Urinary bladder (tissue), 4 donors: ENCODE results near the gene SLC9A9. TPM values are rescaled to one million over a fixed set of nuclear protein-coding genes. Genes with fewer than 3 reads are reported as not detected.

ENCODE experiments used
- DNase-seq: peaks from one replicate; pipeline ENCODE4 v3.0.0-alpha.2; 2015; ENCODE audit errors: extremely low spot score
- H3K27ac ChIP-seq: one replicate; pipeline ENCODE4 v1.5.1; 2013; ENCODE audit warnings: low read depth, mild to moderate bottlenecking, moderate library complexity
- H3K36me3 ChIP-seq: one replicate; pipeline ENCODE4 v1.6.1; 2013; ENCODE audit warnings: mild to moderate bottlenecking, moderate library complexity; ENCODE audit not compliant: insufficient read depth
- H3K4me1 ChIP-seq: one replicate; pipeline ENCODE4 v1.6.1; 2013; ENCODE audit warnings: mild to moderate bottlenecking, moderate library complexity; ENCODE audit not compliant: insufficient read depth
- H3K4me3 ChIP-seq: one replicate; pipeline ENCODE4 v1.5.1; 2013; ENCODE audit warnings: low read depth, low read length
- WGBS: extraction: QIAGEN DNeasy Blood & Tissue Kit; methylation state at CpG from one replicate; pipeline ENCODE4 v1.1.7; 2013; 5-methylcytosine and 5-hydroxymethylcytosine counted together
- polyA plus RNA-seq: library from polyadenylated mRNA; stranded (reverse); fragments of 200-250 nt; gene quantifications from one replicate; pipeline ENCODE4 v1.2.3, GENCODE V29; 2013
- total RNA-seq: library from RNA; depleted of rRNA; stranded (reverse); fragments of >200 nt; gene quantifications from one replicate; pipeline ENCODE4 v1.2.3, GENCODE V29; 2014
- donor health status: healthy with polysubstance abuse.
- donor health status: healthy.

Gene SLC9A9
- total and polyA plus RNA-seq, 2 donors: 28.7 to 46.2 TPM

DNA sequence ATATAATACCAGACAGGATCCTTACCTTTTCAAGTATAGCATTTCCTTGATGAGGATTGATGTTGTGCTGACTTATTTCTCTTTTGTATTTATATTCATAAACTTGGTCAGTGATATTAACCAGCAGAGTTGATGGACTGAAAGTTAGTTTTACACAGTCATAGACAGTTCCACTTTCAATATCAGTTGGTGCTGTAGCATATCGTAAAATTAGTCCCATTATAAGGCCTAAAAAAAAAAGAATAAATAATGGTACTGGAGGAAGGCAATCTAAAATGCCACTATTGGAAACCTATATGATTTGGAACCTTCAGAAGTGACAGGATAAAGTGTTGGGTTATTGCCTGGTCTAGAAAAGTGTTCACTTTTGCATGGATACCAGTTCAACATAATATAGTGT is 16.3 kb downstream of the SLC9A9 start:
- no peak overlapping the region for H3K27ac ChIP-seq
- no peak for DNase-seq
- H3K36me3 ChIP-seq: no peaks in the 10 kb centered on the region
- H3K4me3 ChIP-seq: no peak overlapping the region
- H3K4me1 ChIP-seq: no peaks in the 10 kb centered on the region
- WGBS: 88% methylated on average over 1 of the region's 1 CpG

DNA sequence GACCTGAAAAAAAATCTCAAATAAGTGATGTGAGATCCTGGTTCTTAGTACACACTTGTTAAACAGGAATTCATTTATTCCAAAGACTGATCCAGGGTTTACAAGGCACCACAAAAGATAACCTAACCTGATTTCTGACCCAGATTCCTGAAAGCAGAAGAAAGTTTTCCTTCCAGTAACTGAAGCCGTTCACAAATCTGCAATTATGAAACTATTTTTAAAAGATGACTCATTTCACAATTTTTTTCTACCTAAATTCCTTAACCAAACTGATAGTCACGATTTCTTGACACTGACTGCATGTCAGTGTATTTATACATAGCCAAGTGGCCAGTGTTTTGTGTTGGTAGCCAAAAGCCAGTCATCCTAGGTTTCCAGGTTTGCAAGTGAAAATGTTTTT is 17.1 kb downstream of the SLC9A9 start:
- Histone ChIP-seq H3K4me1 (no peaks in the 10 kb centered on the region), H3K27ac (no peak overlapping the region), H3K4me3 (no peak overlapping the region), H3K36me3 (no peaks in the 10 kb centered on the region)
- DNase-seq: no peak
- WGBS: 9% methylated on average over 2 of the region's 2 CpGs

- H3K36me3 ChIP-seq: no peaks in the 10 kb centered on the region
- H3K4me1 ChIP-seq: no peaks in the 10 kb centered on the region
- DNase-seq: no peak
- no peak overlapping the region for H3K4me3 ChIP-seq
- H3K27ac ChIP-seq: no peak overlapping the region
Observed at GRCh38 chr3:143830786-143831185, 17.5 kb downstream of the SLC9A9 start.

DNA sequence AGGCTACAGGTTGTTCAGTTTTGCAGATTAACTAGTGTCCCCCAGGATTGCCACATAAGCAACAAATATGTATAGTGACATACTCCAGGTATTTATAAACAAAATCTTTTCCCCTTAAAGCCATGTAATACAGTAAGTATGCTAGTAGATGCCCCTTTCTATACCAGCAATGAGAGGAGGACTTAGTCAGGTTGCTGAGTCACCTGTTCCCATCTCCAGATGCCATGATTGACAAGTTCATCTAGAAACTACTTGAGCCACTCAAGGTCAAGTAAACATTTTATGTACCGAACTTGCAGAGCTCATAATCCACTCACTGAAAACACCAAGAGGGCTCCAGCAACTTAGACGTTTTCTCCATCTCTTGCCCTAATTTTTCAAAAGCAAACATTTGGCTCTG is 18.2 kb downstream of the SLC9A9 start:
- Histone ChIP-seq H3K27ac (no peak overlapping the region), H3K4me3 (no peak overlapping the region), H3K36me3 (no peaks in the 10 kb centered on the region), H3K4me1 (no peaks in the 10 kb centered on the region)
- WGBS: 65% methylated on average over 2 of the region's 2 CpGs
- DNase-seq: no peak

GRCh38 chr3:143827425-143827824 is 20.8 kb downstream of the SLC9A9 start:
- WGBS: 55% methylated on average over 2 of the region's 2 CpGs
- no peaks in the 10 kb centered on the region for H3K4me1 ChIP-seq
- H3K36me3 ChIP-seq: no peaks in the 10 kb centered on the region
- no peak overlapping the region for H3K4me3 ChIP-seq
- DNase-seq: no peak
- no peak overlapping the region for H3K27ac ChIP-seq

DNA sequence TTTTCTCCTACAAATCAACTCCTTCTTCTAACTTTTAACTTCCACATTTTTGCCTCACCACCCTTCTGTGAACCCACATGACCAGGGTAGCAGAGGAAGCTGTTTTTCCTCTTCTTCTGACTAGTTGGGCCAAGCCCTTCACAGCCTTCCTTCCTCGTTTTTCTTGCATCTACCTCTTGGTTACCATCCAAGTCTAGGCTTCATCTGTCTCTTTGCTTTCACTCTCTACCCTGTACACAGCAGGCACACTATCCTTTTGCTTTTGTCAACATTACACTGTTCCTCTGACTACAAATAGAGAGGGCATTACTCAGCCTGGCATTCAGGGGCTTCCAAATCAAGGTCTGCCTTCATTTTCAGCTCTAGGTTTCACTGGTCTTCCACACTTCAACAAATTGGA is 22.0 kb downstream of the SLC9A9 start:
- Histone ChIP-seq H3K36me3 (no peaks in the 10 kb centered on the region), H3K4me1 (no peaks in the 10 kb centered on the region), H3K4me3 (no peak overlapping the region), H3K27ac (no peak overlapping the region)
- 67% methylated on average over 1 of the region's 1 CpG for WGBS
- no peak for DNase-seq

DNA sequence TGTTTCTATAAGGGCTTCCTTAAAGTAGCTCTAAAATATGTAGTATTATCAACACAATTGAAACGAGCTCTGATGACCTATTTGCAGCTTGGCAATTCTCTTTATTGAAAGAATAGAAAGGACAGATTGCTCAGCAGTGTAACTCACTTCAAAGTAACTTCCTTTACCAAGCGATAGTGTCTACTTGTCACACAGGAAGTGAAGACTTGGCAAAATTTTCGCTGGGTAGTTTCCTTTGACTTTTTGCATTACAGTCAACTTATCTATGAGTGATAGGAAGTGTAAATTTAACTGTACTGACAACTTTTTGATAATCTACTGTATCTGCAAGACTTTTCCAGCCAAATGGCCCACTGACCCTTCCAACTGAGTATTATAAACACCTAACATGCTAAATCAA is 22.8 kb downstream of the SLC9A9 start:
- WGBS: 63% methylated on average over 3 of the region's 3 CpGs
- Histone ChIP-seq H3K36me3 (no peaks in the 10 kb centered on the region), H3K4me3 (no peak overlapping the region), H3K4me1 (no peaks in the 10 kb centered on the region), H3K27ac (no peak overlapping the region)
- no peak for DNase-seq

GRCh38 chr3:143824735-143825385 is 23.4 kb downstream of the SLC9A9 start:
- Histone ChIP-seq H3K27ac (peak overlapping the region; percentile 18), H3K4me3 (no peak overlapping the region), H3K36me3 (no peaks in the 10 kb centered on the region), H3K4me1 (no peaks in the 10 kb centered on the region)
- DNase-seq: no peak
- 43% methylated on average over 3 of the region's 3 CpGs for WGBS

- no peak overlapping the region for H3K27ac ChIP-seq
- 77% methylated on average over 1 of the region's 1 CpG for WGBS
- no peak for DNase-seq
Observed at GRCh38 chr3:143822798-143823197, 25.5 kb downstream of the SLC9A9 start.

DNA sequence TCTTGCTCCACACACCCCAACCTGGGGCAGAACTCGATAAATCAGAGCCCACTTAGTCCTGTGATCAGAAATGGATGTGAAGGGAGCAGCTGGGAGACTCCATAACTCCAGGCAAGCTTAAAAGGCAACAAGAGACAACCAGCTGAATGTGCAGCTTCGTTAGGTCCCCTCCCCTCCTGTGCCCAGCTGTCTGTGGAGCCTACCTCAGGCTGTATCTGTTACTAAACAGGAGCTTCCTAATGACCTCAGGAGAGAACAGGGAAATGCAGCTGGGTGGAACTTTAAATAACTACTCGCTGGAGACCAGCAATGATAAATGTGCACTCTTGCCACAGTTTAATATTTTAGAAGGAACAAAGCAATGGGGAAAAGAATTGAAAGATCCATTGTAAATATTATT is 25.9 kb downstream of the SLC9A9 start:
- 75% methylated on average over 3 of the region's 3 CpGs for WGBS
- no peaks in the 10 kb centered on the region for H3K4me1 ChIP-seq
- no peak overlapping the region for H3K27ac ChIP-seq
- no peaks in the 10 kb centered on the region for H3K36me3 ChIP-seq
- no peak overlapping the region for H3K4me3 ChIP-seq
- DNase-seq: no peak

More at GRCh38 chr3:143822798-143823197, 25.5 kb downstream of the SLC9A9 start:
- H3K4me3 ChIP-seq: no peak overlapping the region
- H3K4me1 ChIP-seq: no peaks in the 10 kb centered on the region
- H3K36me3 ChIP-seq: no peaks in the 10 kb centered on the region

DNA sequence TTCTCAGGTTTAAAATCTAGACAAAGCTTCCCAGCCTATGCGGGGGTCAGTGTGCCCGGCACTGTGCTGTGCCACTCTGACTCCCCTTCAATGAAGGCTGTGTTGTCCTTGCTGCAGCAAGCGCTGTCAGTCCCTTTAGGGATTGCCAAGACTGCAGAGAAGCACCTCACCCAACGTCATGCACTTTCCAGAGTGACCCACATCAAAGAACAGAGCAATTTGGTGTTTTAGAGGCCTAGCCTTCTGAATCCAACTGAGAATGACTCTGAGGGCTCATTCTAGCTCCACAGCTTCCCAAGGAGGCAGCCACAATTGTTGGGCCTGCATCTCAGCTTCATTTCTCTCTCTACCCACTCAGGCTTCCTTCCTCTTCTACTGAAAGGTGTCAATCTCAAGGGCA is 26.4 kb downstream of the SLC9A9 start:
- 69% methylated on average over 4 of the region's 4 CpGs for WGBS
- H3K36me3 ChIP-seq: no peaks in the 10 kb centered on the region
- no peak overlapping the region for H3K27ac ChIP-seq
- DNase-seq: no peak
- H3K4me1 ChIP-seq: no peaks in the 10 kb centered on the region
- H3K4me3 ChIP-seq: no peak overlapping the region

- H3K4me3 ChIP-seq: no peak overlapping the region
- WGBS: 79% methylated on average over 3 of the region's 3 CpGs
- H3K27ac ChIP-seq: no peak overlapping the region
- no peaks in the 10 kb centered on the region for H3K4me1 ChIP-seq
- DNase-seq: no peak
- H3K36me3 ChIP-seq: no peaks in the 10 kb centered on the region
Observed at GRCh38 chr3:143820466-143821221, 27.6 kb downstream of the SLC9A9 start.

- WGBS: 44% methylated on average over 1 of the region's 1 CpG
- H3K36me3 ChIP-seq: no peaks in the 10 kb centered on the region
Observed at GRCh38 chr3:143819890-143820289, 28.4 kb downstream of the SLC9A9 start.

GRCh38 chr3:143814443-143814889 is 33.8 kb downstream of the SLC9A9 start:
- no peak overlapping the region for H3K4me3 ChIP-seq
- H3K27ac ChIP-seq: no peak overlapping the region
- 76% methylated on average over 3 of the region's 3 CpGs for WGBS
- DNase-seq: no peak
- H3K36me3 ChIP-seq: no peaks in the 10 kb centered on the region
- H3K4me1 ChIP-seq: no peaks in the 10 kb centered on the region

More at GRCh38 chr3:143819890-143820289, 28.4 kb downstream of the SLC9A9 start:
- DNase-seq: no peak
- Histone ChIP-seq H3K27ac (no peak overlapping the region), H3K4me3 (no peak overlapping the region), H3K4me1 (no peaks in the 10 kb centered on the region)
